Measurements from ENCODE around the gene AP1M2. TPM values are rescaled to one million over a fixed set of nuclear protein-coding genes. Genes with fewer than 3 reads are reported as not detected.
A peak's percentile ranks its signal among the peaks of the same experiment; 100 is the strongest.
"Not testable (repeated sequence)": the region's sequence is repeated elsewhere in the genome, so short reads cannot be mapped to it uniquely, and the experiment has no call there.

Gene AP1M2
- total and polyA plus RNA-seq, 2 donors from 2014 or later: 74.1 to 232 TPM

DNA sequence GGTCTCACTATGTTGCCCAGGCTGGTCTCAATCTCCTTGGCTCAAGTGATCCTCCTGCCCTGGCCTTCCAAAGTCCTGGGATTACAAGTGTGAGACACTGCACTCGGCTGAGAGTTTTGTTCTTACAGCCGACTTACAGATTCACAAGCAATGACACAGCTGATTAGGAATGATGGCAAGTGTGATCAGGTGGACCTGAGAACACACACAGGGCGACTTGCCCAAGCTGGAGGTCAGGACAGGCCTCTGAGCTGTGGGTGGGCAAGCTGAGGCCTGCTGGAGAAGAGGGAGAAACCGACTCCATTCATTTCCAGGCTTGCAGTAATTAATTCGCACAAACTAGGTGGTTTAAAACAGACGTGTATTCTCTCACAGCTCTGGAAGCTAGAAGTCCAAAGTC is 51.5 kb downstream of the AP1M2 start:
- DNase-seq (no peak), FAIRE-seq (no peak)
- intact Hi-C loops (cut with DNase I): no loop called here
- no peak overlapping the region for H3K4me3 ChIP-seq (ENCODE audit: low read length in 3 of 3)
- peaks cover 2% of the 10 kb centered on the region for H3K27me3 ChIP-seq (ENCODE audit: control insufficient read depth, insufficient read depth, low read length)
- no peak overlapping the region for H3K9ac ChIP-seq (ENCODE audit: low read length in 3 of 3)
- no peaks in the 10 kb centered on the region for H3K4me1 ChIP-seq (ENCODE audit: control insufficient read depth in 2 of 3, insufficient read depth in 2 of 3, low read depth in 1 of 3, low read length in 3 of 3)
- TF ChIP-seq, protein P1, sequence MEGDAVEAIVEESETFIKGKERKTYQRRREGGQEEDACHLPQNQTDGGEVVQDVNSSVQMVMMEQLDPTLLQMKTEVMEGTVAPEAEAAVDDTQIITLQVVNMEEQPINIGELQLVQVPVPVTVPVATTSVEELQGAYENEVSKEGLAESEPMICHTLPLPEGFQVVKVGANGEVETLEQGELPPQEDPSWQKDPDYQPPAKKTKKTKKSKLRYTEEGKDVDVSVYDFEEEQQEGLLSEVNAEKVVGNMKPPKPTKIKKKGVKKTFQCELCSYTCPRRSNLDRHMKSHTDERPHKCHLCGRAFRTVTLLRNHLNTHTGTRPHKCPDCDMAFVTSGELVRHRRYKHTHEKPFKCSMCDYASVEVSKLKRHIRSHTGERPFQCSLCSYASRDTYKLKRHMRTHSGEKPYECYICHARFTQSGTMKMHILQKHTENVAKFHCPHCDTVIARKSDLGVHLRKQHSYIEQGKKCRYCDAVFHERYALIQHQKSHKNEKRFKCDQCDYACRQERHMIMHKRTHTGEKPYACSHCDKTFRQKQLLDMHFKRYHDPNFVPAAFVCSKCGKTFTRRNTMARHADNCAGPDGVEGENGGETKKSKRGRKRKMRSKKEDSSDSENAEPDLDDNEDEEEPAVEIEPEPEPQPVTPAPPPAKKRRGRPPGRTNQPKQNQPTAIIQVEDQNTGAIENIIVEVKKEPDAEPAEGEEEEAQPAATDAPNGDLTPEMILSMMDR (IDR thresholded peaks at IDR 0.05; ENCODE audit: borderline replicate concordance, extremely low read depth, insufficient read depth): no peak
- no peaks in the 10 kb centered on the region for H3K9me3 ChIP-seq (ENCODE audit: control insufficient read depth in 2 of 3, insufficient read depth in 1 of 3, low read length in 3 of 3)
- H3K27ac ChIP-seq (ENCODE audit: low read depth in 2 of 2, low read length in 2 of 2): no peak overlapping the region
- no peaks in the 10 kb centered on the region for H3K36me3 ChIP-seq (ENCODE audit: control insufficient read depth in 2 of 3, insufficient read depth in 3 of 3, low read length in 3 of 3)

DNA sequence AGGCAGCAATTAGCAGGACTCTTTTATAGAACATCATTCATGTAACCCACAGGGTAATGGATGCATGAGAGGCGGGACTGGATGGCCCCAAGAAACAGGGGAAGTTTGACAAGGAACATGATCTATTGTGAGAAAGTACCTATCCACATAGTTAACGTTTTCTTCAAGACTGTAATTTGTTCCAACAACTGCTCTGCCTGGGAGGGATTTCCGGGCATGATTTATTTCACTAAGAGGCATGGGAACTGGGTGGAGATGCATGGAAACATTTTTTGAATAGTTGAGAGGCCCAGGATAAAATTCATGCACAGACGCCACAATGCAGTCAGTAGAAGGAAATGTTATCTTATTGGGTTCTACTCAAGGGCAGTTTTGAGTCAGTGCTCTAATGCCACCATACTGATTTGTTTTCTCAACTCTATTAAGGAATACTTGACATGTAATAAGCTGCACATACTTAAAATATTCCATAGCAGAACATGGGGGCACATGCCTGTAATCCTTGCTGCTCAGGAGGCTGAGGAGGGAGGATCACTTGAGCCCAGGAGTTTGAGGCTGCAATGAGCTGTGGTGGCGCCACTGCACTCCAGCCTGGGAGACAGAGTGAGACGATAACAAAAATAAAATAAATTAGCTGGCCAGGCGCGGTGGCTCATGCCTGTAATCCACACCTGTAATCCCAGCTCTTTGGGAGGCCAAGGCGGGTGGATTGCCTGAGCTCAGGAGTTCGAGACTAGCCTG is 53.3 kb downstream of the AP1M2 start:
- TF ChIP-seq, protein P1 (IDR thresholded peaks at IDR 0.05; ENCODE audit: borderline replicate concordance, extremely low read depth, insufficient read depth): no peak
- no peaks in the 10 kb centered on the region for H3K9me3 ChIP-seq (ENCODE audit: control insufficient read depth in 2 of 3, insufficient read depth in 1 of 3, low read length in 3 of 3)
- DNase-seq: peak in 2 of 5 donors; percentile 22 to 63
- FAIRE-seq: no peak
- H3K27me3 ChIP-seq (ENCODE audit: control insufficient read depth, insufficient read depth, low read length): peaks cover 2% of the 10 kb centered on the region
- H3K9ac ChIP-seq (ENCODE audit: low read length in 3 of 3): no peak overlapping the region
- intact Hi-C loops (cut with DNase I): no loop called here
- no peak overlapping the region for H3K27ac ChIP-seq (ENCODE audit: low read depth in 2 of 2, low read length in 2 of 2)
- H3K4me1 ChIP-seq (ENCODE audit: control insufficient read depth in 2 of 3, insufficient read depth in 2 of 3, low read depth in 1 of 3, low read length in 3 of 3): no peaks in the 10 kb centered on the region
- H3K4me3 ChIP-seq (ENCODE audit: low read length in 3 of 3): no peak overlapping the region
- no peaks in the 10 kb centered on the region for H3K36me3 ChIP-seq (ENCODE audit: control insufficient read depth in 2 of 3, insufficient read depth in 3 of 3, low read length in 3 of 3)

DNA sequence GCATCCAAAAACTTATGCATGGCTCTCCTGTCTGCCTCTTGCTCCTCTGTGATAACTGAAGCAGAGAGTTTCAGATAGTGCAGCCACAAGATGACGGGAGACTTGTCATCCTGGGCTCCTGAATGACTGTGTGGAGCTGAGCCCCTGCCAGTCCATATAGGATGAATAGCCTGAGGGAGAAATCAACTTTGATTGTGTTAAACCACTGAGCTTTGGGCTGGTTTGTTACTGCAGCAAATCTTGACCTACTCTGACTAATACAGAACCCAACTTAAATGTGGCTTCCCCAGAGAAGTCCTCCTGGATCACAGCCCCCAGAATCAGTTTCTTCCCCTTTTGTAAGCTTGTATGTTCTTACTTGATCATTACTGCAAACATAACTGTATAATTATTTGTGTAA is 54.7 kb downstream of the AP1M2 start:
- H3K27ac ChIP-seq (ENCODE audit: low read depth in 2 of 2, low read length in 2 of 2): no peak overlapping the region
- no peaks in the 10 kb centered on the region for H3K36me3 ChIP-seq (ENCODE audit: control insufficient read depth in 2 of 3, insufficient read depth in 3 of 3, low read length in 3 of 3)
- peaks cover 2% of the 10 kb centered on the region for H3K27me3 ChIP-seq (ENCODE audit: control insufficient read depth, insufficient read depth, low read length)
- H3K9ac ChIP-seq (ENCODE audit: low read length in 3 of 3): no peak overlapping the region
- no peak overlapping the region for H3K4me3 ChIP-seq (ENCODE audit: low read length in 3 of 3)
- intact Hi-C loops (cut with DNase I): no loop called here
- TF ChIP-seq, protein P1 (IDR thresholded peaks at IDR 0.05; ENCODE audit: borderline replicate concordance, extremely low read depth, insufficient read depth): no peak
- DNase-seq (no peak), FAIRE-seq (no peak)
- no peaks in the 10 kb centered on the region for H3K4me1 ChIP-seq (ENCODE audit: control insufficient read depth in 2 of 3, insufficient read depth in 2 of 3, low read depth in 1 of 3, low read length in 3 of 3)
- H3K9me3 ChIP-seq (ENCODE audit: control insufficient read depth in 2 of 3, insufficient read depth in 1 of 3, low read length in 3 of 3): no peaks in the 10 kb centered on the region

DNA sequence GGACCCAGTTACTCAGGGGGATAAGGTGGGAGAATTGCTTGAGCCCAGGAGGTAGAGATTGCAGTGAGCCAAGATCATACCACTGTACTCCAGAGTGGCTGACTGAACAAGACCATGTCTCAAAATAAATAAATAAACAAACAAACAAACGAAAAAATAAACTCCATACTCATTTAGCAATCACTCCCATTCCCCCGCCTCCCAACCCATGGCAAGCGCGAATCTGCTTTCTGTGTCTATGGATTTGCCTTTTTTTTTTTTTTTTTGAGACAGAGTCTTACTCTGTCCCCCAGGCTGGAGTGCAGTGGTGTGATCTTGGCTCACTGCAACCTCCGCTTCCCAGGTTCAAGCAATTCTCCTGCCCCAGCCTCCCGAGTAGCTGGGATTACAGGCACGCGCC is 60.2 kb downstream of the AP1M2 start:
- H3K9ac ChIP-seq (ENCODE audit: low read length in 3 of 3); H3K36me3 ChIP-seq (ENCODE audit: control insufficient read depth in 2 of 3, insufficient read depth in 3 of 3, low read length in 3 of 3); DNase-seq; H3K9me3 ChIP-seq (ENCODE audit: control insufficient read depth in 2 of 3, insufficient read depth in 1 of 3, low read length in 3 of 3); H3K4me3 ChIP-seq (ENCODE audit: low read length in 3 of 3); intact Hi-C loops (cut with DNase I); H3K4me1 ChIP-seq (ENCODE audit: control insufficient read depth in 2 of 3, insufficient read depth in 2 of 3, low read depth in 1 of 3, low read length in 3 of 3); H3K27ac ChIP-seq (ENCODE audit: low read depth in 2 of 2, low read length in 2 of 2); FAIRE-seq; H3K27me3 ChIP-seq (ENCODE audit: control insufficient read depth, insufficient read depth, low read length): not testable (repeated sequence)
